Measurements from ENCODE around the gene MYO9B.

The MYO9B gene

DNA sequence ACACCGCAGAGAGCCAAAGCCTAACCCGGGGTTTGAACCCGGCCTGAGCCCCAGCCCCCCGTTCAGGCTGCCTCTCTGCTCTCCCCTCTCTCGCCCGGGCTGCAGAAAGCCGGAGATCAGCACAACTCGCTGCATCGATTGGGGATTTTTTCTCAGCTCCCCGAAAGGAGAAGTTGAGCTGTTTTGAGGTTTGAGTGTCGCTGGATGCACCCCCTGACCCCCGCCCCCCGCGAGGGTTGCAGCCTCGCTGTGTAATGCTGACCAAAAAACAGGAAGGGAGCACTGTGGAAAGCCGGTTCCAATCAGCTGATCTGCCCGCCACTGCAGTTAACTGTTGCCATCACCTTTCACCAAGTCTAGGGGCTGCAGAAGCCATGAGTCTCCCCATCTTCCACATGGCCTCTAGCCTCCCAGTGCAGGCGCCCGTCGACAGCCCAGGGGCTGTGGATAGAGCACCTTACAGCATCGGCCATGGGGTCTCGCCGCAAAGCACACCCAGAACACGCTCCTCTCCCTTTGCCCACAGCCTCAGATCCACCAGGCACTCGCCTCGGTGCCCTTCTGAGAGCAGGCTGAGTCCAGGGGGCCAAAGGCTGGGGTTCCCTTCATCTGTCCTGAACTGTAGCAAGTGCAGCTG, 34.5 kb downstream of the MYO9B start:
- peaks cover 45% of the 10 kb centered on the region for H3K36me3 ChIP-seq (ENCODE audit: control insufficient read depth, insufficient read depth, low read length)
- TF ChIP-seq, protein P1, sequence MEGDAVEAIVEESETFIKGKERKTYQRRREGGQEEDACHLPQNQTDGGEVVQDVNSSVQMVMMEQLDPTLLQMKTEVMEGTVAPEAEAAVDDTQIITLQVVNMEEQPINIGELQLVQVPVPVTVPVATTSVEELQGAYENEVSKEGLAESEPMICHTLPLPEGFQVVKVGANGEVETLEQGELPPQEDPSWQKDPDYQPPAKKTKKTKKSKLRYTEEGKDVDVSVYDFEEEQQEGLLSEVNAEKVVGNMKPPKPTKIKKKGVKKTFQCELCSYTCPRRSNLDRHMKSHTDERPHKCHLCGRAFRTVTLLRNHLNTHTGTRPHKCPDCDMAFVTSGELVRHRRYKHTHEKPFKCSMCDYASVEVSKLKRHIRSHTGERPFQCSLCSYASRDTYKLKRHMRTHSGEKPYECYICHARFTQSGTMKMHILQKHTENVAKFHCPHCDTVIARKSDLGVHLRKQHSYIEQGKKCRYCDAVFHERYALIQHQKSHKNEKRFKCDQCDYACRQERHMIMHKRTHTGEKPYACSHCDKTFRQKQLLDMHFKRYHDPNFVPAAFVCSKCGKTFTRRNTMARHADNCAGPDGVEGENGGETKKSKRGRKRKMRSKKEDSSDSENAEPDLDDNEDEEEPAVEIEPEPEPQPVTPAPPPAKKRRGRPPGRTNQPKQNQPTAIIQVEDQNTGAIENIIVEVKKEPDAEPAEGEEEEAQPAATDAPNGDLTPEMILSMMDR (IDR thresholded peaks at IDR 0.05; ENCODE audit: insufficient read depth, low read length, poor library complexity, severe bottlenecking), result no peak
- peak; percentile 88 for DNase-seq (ENCODE audit: extremely low read depth, insufficient read length)
- H3K4me3 ChIP-seq (replicated peaks; ENCODE audit: low read depth, low read length), result peak overlapping the region; percentile 29
- no peaks in the 10 kb centered on the region for H3K27me3 ChIP-seq (replicated peaks; ENCODE audit: control insufficient read depth, insufficient read depth, low read length)

DNA sequence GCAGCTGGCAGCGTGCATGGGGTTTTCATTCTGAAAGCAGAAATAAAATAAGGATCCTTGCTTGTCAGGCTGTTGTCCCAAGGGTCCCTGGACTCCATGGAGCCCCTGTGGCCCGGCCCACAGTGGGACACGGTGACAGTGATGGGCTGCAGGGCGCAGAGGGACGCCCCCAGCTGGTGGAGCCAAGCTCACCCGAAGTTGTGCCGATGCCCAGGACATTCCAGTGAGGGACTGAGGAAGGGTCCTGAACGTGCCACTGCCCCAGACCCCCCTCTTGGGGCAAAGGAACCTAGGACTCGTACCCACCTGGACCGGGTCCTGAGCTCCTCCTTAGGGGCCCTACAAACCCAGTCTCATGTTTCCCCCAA, 35.0 kb downstream of the MYO9B start:
- TF ChIP-seq, protein P1 (IDR thresholded peaks at IDR 0.05; ENCODE audit: insufficient read depth, low read length, poor library complexity, severe bottlenecking), result no peak
- peaks cover 45% of the 10 kb centered on the region for H3K36me3 ChIP-seq (ENCODE audit: control insufficient read depth, insufficient read depth, low read length)
- no peak overlapping the region for H3K4me3 ChIP-seq (replicated peaks; ENCODE audit: low read depth, low read length)
- H3K27me3 ChIP-seq (replicated peaks; ENCODE audit: control insufficient read depth, insufficient read depth, low read length), result no peaks in the 10 kb centered on the region
- no peak for DNase-seq (ENCODE audit: extremely low read depth, insufficient read length)

DNA sequence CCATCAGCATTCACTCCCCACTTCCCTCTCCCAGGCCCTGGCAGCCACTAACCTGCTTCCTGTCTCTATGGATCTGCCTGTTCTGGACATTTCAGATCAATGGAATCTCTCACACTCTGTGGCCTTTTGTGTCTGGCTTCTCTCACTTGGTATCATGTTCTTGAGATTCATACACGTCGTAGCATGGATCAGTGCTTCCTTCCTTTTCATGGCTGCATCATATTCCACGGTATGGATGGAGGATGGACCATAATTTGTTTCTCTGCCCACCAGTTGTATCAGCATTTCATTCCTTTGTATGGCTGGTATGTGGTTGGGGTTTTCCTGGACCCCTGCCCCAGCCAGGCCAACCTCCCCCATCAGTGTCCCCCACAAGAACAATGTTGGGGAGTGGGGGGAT, 36.2 kb downstream of the MYO9B start:
- TF ChIP-seq, protein P1 (IDR thresholded peaks at IDR 0.05; ENCODE audit: insufficient read depth, low read length, poor library complexity, severe bottlenecking), result no peak
- DNase-seq (ENCODE audit: extremely low read depth, insufficient read length), result no peak
- no peak overlapping the region for H3K4me3 ChIP-seq (replicated peaks; ENCODE audit: low read depth, low read length)
- no peaks in the 10 kb centered on the region for H3K27me3 ChIP-seq (replicated peaks; ENCODE audit: control insufficient read depth, insufficient read depth, low read length)
- peaks cover 44% of the 10 kb centered on the region for H3K36me3 ChIP-seq (ENCODE audit: control insufficient read depth, insufficient read depth, low read length)

DNA sequence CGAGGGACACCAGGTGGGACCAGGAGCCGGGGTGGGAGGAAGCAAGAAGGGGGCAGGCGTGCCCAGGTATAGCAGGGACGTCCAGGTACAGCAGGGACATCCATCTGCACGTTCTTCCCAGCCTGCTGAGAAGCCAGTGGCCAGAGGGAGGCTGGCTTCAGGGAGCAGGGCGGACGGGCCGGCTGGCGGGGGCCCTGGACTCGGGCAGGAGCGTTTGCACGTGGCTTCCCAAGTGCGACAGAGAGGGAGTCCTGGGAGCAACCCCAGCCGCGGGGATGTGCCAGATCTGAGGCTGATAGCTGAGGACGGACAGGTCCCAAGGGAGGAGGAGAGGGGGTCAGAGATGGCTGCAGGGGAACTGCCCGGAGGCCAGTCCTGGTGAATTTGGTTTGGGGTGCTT, 36.7 kb downstream of the MYO9B start:
- peaks cover 45% of the 10 kb centered on the region for H3K36me3 ChIP-seq (ENCODE audit: control insufficient read depth, insufficient read depth, low read length)
- TF ChIP-seq, protein P1 (IDR thresholded peaks at IDR 0.05; ENCODE audit: insufficient read depth, low read length, poor library complexity, severe bottlenecking), result no peak
- DNase-seq (ENCODE audit: extremely low read depth, insufficient read length), result no peak
- H3K27me3 ChIP-seq (replicated peaks; ENCODE audit: control insufficient read depth, insufficient read depth, low read length), result no peaks in the 10 kb centered on the region
- H3K4me3 ChIP-seq (replicated peaks; ENCODE audit: low read depth, low read length), result no peak overlapping the region

DNA sequence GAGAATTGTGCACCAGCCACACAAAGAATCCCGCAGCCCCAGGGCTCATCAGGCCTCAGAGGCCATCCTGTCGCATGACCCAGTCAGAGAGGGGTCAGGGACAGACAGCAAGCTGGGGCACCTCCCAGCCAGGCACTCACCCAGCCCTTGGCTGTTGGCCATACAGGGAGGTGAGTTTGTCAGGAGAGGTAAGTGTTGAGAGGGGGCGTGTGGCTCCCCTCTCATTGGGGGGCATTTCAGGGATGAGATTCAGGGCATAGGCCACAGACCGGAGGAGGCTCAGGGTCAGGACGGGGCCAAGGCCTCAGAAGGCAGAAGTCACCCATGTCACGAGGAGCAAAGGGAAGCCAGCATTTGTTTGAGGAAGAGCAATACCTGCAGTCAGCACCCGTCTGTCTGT, 37.1 kb downstream of the MYO9B start:
- Histone ChIP-seq H3K27me3 (replicated peaks; ENCODE audit: control insufficient read depth, insufficient read depth, low read length) (no peaks in the 10 kb centered on the region), H3K36me3 (ENCODE audit: control insufficient read depth, insufficient read depth, low read length) (peaks cover 45% of the 10 kb centered on the region), H3K4me3 (replicated peaks; ENCODE audit: low read depth, low read length) (no peak overlapping the region)
- DNase-seq (ENCODE audit: extremely low read depth, insufficient read length), result no peak
- TF ChIP-seq, protein P1 (IDR thresholded peaks at IDR 0.05; ENCODE audit: insufficient read depth, low read length, poor library complexity, severe bottlenecking), result no peak
